DMS53 treated with DMSO at 0.1 percent for 48 hours (cell line): Measurements from ENCODE around the gene TAC3.
"Not testable (repeated sequence)": the region's sequence is repeated elsewhere in the genome, so short reads cannot be mapped to it uniquely, and the experiment has no call there.

Source experiments
- DNase-seq: peaks from one replicate; lab custom pipeline; 2025; ENCODE audit not compliant: unreplicated experiment; lab: John Stamatoyannopoulos, UW

The TAC3 gene

GRCh38 chr12:57037264-57037663 is 20.9 kb upstream of the TAC3 start:
- DNase-seq = no peak

DNA sequence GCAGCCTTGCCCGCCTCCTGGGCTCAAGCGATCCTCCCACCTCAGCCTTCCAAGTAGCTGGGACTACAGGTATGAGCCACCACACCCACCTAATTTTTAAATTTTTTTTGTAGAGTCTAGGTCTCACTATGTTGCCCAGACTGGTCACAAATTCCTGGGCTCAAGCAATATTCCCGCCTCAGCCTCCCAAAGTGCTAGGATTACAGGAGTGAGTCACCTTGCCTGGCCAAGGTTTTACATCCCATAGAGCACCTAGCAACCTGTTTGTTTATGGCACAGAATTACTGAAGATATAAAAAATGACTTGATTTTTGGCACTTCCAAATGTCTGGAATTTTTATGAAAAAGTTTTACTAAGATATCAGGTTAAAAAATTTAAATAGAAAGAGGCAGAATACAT is 17.1 kb upstream of the TAC3 start:
- no peak for DNase-seq

DNA sequence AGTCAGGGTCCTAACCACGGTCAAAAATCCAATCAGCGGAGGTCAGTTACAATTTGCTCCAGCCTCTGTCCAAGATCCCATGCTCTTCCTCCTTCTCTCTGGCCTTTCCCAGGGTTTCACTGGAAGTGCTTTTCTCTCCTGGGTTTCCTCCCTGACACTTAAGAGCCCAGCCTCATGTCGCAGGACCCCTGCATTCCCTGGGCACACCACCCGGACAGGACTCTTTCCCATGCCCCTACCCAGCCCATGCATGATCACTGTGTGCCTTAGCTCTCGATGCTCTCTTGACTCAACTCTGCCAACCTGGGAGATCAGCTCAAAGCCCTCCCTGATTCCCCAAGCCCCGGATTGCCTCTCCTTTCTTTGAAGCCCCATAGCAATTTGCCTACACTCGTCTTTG is 15.5 kb upstream of the TAC3 start:
- DNase-seq = no peak

DNA sequence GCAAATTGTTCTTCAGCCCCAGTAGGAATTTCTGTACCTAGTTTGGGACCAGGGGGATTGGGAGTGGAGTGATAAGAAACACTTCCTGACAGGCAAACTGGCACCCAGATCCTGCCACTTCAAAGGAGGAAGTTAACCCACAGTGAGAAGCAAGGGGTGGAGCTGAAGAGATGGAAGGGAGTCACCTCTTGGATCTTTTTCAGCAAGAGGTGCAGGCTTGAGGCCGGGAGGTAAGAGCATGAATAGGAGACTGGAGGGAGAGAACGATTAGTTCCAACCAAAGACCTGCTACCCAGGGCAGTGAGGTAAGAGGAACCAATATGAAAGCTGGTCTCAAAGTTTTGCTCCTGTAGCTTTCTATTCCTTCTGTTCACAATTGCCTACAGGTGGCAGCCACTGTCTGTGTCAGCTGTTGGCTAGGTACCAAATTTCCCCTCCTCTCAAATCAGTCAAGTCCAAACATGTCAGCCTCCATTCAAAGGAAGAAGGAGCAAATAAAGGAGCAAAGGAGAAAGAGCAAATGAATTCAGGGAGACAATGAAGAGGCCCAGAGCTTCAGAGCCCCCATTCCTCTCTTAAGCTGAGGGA is 14.9 kb upstream of the TAC3 start:
- peak; percentile 69 for DNase-seq

DNA sequence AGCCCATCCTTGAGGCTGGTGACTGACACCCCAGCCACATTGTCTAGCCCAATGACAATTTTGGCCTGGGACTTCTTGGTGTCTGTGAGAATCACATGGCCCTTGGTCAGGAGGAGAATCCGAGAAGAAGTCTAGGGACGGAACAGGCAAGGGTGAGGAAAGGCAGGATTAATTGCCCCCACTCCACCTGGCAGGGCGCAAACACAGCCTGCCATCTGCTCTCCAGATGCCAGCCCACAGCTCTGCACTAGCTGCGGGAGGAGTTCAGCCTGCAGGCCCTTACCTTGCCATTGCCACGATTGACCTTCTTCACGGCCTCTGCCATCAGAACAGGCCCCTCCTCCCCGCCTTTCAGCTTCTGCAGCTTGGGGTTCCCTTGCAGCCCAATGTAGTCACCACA is 13.1 kb upstream of the TAC3 start:
- no peak for DNase-seq

GRCh38 chr12:57027805-57028153 is 11.4 kb upstream of the TAC3 start:
- DNase-seq = no peak

DNA sequence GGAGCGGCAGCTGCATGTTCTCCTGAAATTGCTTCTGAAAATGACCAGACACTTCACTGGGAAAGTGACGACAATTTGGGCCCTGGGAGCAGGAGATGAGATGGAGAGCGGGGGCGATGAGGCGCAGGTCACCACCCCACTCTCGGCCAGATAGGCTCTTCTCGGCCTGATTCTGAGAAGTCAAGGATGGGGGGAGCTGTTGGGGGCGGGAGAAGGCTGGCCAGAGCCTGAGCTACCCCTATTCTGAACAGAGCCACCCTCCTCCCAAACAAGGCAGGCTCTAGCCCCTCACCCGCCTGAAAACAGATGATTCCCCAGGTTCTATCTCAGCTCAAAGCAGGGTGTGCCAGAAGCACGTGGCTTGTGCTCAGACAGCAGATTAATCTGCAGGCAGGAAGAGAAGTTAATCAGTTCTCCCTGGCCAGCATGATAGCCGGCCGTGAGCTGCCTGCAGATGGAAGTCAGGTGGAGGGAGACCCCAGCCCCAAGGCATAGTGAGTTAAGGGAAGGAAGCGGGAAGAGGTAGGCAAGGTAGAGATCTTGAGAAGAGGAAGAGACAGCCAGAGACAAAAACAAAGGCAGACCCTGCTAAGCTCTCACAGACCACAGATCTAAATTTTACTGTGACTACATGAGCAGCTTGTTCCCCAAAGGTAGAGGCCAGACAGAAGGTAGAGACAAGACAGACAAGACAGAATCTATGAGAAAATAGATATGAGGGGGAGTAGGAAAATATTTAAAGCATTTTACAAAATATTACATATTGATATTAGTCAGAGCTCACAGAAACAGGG is 10.9 kb upstream of the TAC3 start:
- DNase-seq = no peak

- no peak for DNase-seq
Observed at GRCh38 chr12:57025196-57025595, 8.9 kb upstream of the TAC3 start.

- DNase-seq = not testable (repeated sequence)
Observed at GRCh38 chr12:57022324-57022723, 6.0 kb upstream of the TAC3 start.

DNA sequence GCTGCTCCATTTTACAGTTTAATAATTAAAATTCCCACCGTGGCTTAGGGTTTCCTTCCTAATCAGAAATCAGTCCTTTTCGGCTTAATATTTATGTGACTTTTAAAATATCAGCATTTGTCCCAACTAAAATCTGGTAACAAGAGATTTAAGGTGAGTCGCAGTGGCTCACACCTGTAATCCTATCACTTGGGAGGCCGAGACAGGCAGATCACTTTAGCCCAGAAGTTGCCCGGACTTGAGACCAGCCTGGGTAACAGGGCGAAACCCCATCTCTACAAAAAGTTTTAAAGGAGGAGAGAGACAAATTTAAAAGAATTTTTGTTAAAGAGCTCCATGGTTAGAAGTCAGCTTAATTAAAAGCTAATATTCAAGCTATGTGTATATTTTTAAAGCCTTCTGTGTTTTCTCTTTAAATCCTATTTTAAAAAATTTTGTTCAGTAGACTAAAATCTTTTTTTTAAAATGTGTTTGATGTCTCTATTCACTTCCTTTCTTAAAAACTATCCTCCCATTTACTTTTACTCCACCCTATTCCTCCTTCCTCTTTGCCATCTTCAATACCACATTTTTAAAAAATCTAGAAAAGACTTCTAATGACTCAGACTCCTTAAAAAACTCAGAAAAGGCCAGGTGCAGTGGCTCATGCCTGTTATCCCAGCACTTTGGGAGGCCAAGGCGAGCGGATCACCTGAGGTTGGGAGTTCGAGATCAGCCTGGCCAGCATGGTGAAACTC is 3.8 kb upstream of the TAC3 start:
- no peak for DNase-seq

DNA sequence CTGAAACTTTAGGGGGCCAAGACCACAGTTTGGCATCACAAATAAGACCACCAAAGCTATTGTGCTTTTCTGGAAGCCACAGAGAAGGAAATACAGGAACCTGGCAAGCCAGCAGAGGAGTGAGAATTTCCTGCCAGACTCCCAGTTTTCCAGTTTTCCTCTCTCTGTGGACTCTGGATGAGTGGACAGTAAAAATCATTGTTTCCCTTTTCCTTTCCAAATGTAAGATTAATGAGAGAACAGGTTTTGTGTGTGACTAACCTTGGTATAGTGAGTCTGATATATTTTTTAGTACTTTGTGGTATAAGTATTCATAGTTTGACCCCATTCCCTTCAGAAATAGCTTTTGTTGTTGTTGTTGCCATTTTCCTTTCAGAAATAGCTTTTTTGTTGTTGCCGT is 2.6 kb upstream of the TAC3 start:
- DNase-seq = no peak

DNA sequence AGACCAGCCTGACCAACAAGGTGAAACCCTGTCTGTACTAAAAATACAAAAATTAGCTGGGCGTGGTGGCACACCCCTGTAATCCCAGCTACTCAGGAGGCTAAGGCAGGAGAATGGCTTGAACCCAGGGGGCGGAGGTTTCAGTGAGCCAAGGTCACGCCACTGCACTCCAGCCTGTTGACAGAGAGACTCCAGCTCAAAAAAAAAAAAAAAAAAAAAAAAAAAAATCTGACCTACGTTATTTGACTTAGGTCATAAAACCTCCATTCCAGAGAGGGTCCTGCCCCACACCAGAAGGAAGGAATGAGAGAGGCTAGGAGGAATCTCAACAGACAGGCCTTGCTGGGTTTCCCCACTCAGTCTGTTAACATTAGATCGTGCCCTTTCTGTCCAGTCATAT is 2.0 kb upstream of the TAC3 start:
- not testable (repeated sequence) for DNase-seq

- DNase-seq = no peak
Observed at GRCh38 chr12:57012600-57013465, 3.5 kb downstream of the TAC3 start.

DNA sequence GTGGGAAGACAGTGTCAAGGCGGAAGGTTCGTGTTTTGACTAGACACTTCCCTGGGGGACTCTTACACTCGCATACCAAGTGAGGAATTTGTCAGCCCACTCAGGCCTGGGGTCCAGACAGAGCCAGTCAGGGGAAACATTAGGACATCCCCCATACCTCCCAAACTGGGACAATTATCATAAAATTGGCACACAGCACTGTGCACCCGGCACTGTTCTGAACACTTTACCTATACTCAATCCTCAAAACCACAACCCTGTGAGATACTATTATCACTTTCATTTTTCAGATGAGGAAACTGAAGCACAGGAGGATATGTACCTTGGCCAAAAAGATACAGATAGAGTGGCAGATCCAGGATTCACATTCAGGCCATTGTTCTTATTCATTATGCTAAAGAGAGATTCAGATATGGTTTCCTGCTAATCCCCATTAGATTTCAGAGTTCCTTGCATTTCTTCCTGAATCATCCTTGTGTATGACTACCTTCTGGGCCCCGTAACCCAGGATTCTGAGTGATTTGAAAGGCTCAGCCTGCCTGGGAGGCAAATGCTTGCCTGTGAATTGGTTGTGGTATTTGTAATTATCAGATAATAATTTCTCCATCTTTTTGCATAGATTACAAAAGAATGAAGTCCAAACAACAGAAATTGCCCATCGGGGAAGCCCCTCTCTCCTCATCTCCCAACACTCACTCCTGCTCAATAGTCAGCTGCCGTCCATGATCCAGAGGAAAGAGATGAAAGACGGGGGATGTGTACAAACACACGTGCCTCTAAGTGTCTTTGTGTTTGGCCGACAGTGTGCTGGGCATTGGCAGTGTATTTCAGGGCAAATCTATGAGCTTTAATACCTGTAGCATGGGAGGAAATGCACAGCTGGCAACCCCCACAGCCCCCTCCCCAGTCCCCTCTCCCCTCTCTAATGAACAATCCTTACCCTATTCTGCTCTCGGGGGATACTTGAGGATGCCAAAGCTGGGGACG is 4.6 kb downstream of the TAC3 start:
- DNase-seq = no peak

DNA sequence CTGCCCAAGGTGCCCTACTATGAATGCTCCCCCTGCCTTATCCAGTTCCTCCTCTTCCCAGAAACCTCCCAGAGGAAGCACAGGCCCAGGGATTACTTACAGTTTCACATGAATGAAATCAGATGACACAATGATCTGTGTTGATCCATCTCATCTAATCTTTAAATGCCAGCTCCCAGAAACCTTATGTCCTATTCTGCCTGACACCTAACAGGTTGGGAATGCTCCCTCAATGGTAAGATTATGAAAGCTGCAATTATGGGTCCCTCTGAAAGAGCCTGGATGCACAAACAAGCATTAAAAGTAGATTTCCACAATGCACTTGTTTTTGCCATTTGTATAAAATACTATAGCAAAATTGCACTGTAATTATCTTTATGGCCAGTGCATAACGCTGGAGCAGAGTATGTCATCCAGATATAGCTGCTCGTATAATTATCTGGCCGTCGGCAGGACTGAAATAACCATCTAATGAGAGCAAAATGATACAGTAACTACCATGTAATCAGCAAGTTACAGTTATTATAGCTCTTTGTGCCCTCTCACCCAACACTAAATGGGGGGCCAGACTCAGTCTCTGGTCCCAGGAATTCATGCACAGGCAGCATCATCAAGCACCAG is 5.6 kb downstream of the TAC3 start:
- DNase-seq = no peak

GRCh38 chr12:57009949-57010626 is 6.2 kb downstream of the TAC3 start:
- DNase-seq = no peak

DNA sequence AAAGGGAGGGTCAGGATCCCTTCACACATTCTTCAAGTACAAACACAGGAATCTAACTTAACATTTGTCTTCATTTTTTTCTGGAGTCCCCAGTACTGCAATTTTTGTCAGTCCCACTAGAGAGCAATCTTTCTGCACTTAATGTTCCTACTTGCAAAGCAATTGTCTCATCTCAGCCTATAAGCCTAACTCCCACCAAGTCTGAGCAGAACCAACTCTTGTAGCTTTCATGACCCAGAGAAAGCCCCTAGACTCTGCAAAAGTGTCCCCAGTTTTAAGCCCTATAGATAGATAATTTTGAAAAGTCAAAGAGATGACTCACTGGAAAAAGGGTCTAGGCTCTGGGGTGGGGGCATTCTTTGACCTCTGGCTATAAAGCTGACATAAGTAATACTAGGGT is 8.2 kb downstream of the TAC3 start:
- peak; percentile 90 for DNase-seq

DNA sequence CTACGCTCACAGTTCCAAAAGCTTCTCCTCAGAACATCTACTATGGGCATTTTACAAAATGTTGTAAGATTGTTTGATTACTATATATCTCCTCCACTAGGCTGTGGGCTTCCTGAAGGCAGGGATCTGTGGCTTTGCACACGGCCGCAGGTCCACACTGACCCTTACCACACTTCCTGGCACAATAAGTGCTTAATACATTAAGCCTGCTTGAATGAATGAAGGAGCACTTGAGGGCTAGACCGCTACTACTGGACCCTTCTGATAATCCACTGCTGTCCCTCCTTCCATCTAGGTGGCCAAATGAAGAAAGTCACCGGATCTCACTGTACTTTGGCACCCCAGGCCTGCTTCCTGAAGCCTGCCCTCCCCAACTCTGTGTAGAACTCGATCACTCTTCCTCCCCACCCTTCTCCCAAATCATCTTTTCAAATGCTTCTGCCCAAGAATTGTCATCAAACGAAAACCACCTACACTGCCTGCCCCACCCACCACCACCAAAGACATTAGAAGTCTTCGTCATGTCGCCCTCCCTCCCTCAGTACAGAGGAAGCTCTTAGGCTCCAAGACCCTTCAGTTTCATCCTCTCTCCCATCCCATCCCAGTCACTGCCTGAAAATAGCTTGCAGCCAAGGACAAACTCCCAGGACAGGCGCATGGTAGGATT is 9.4 kb downstream of the TAC3 start:
- no peak for DNase-seq
